WTC11 (cell line): ENCODE results near the gene BMF. TPM values are rescaled to one million over a fixed set of nuclear protein-coding genes. Genes with fewer than 3 reads are reported as not detected.
"Not testable (repeated sequence)": the region's sequence is repeated elsewhere in the genome, so short reads cannot be mapped to it uniquely, and the experiment has no call there.

ENCODE experiments used
- ATAC-seq: fragments of 200-7000 bp; cut with Tn5 transposase; 2 replicates; pipeline ENCODE4 v1.10.0; 2021; ENCODE audit warnings: mild to moderate bottlenecking, moderate library complexity
- CTCF ChIA-PET: fragments of 300-600 bp; sonication (Branson Sonifier 250); formaldehyde crosslinking; loops from one replicate; lab custom pipeline; 2021; ENCODE audit warnings: antibody characterized with exemption; lab: Charles Lee
- POLR2A ChIA-PET: fragments of 350-600 bp; sonication (Branson Sonifier 250); formaldehyde crosslinking; loops from one replicate; lab custom pipeline; 2021; ENCODE audit warnings: antibody characterized with exemption; lab: Charles Lee
- DNase-seq: peaks from one replicate; pipeline ENCODE4 v3.0.0; 2021; ENCODE audit warnings: low spot score
- H3K27ac Mint-ChIP-seq: 2 replicates; pipeline ENCODE4 v1.8.0; 2021; ENCODE audit warnings: mixed read lengths
- H3K27me3 Mint-ChIP-seq: 2 replicates; pipeline ENCODE4 v1.8.0; 2021; ENCODE audit warnings: low read depth, mild to moderate bottlenecking, moderate library complexity, mixed read lengths
- H3K36me3 Mint-ChIP-seq: 2 replicates; pipeline ENCODE4 v1.8.0; 2021; ENCODE audit warnings: mixed read lengths
- H3K4me1 Mint-ChIP-seq: 2 replicates; pipeline ENCODE4 v1.8.0; 2022; ENCODE audit warnings: mixed read lengths
- H3K4me3 Mint-ChIP-seq: 2 replicates; pipeline ENCODE4 v1.8.0; 2021; ENCODE audit warnings: mild to moderate bottlenecking, moderate library complexity, mixed read lengths
- H3K9me3 Mint-ChIP-seq: 2 replicates; pipeline ENCODE4 v1.8.0; 2021; ENCODE audit warnings: mixed read lengths
- ATF1 ChIP-seq: sonication (generic); formaldehyde crosslinking; IDR thresholded peaks from 2 replicates; pipeline ENCODE4 v1.8.1; 2023; ENCODE audit warnings: mild to moderate bottlenecking, moderate library complexity, missing genetic modification reagents
- ELF4 ChIP-seq: sonication (generic); formaldehyde crosslinking; IDR thresholded peaks from 2 replicates; pipeline ENCODE4 v1.8.1; 2022; ENCODE audit warnings: low read depth, mild to moderate bottlenecking, moderate library complexity, missing genetic modification reagents
- GRHL2 ChIP-seq: fragments of 250-450 bp; sonication (Bioruptor Pico); IDR thresholded peaks from 2 replicates; pipeline ENCODE4 v1.8.0; 2022; ENCODE audit warnings: mild to moderate bottlenecking, moderate library complexity; ENCODE audit not compliant: insufficient replicate concordance, severe bottlenecking
- HMGA2 ChIP-seq: fragments of 250-450 bp; sonication (Bioruptor Pico); IDR thresholded peaks from 2 replicates; pipeline ENCODE4 v1.4.0; 2021; ENCODE audit warnings: mild to moderate bottlenecking, moderate library complexity
- NFE2L1 ChIP-seq: sonication (generic); formaldehyde crosslinking; IDR thresholded peaks from 2 replicates; pipeline ENCODE4 v1.8.1; 2023; ENCODE audit warnings: missing genetic modification reagents
- NFYB ChIP-seq: sonication (generic); formaldehyde crosslinking; conservative IDR thresholded peaks from 2 replicates; pipeline ENCODE4 v1.8.0; 2022; ENCODE audit warnings: low read depth, missing genetic modification reagents
- RELA ChIP-seq: sonication (generic); formaldehyde crosslinking; IDR thresholded peaks from 2 replicates; pipeline ENCODE4 v1.8.1; 2022; ENCODE audit warnings: missing genetic modification reagents, mild to moderate bottlenecking, borderline replicate concordance
- RORB ChIP-seq: fragments of 250-450 bp; sonication (Bioruptor Pico); IDR thresholded peaks from 2 replicates; pipeline ENCODE4 v1.9.0; 2021; ENCODE audit warnings: mild to moderate bottlenecking
- SMAD3 ChIP-seq: sonication (generic); formaldehyde crosslinking; IDR thresholded peaks from 2 replicates; pipeline ENCODE4 v1.8.0; 2022; ENCODE audit warnings: missing genetic modification reagents, mild to moderate bottlenecking, borderline replicate concordance
- TEAD1 ChIP-seq: sonication (generic); formaldehyde crosslinking; IDR thresholded peaks from 2 replicates; pipeline ENCODE4 v1.8.0; 2022; ENCODE audit warnings: mild to moderate bottlenecking, missing genetic modification reagents
- ZNF396 ChIP-seq: fragments of 250-450 bp; sonication (Bioruptor Pico); IDR thresholded peaks from 2 replicates; pipeline ENCODE4 v1.8.0; 2021; ENCODE audit warnings: mild to moderate bottlenecking, moderate library complexity, borderline replicate concordance
- ZNF416 ChIP-seq: fragments of 250-450 bp; sonication (Bioruptor Pico); IDR thresholded peaks from 2 replicates; pipeline ENCODE4 v1.9.0; 2021; ENCODE audit warnings: mild to moderate bottlenecking, inconsistent platforms
- ZNF671 ChIP-seq: fragments of 250-450 bp; sonication (Bioruptor Pico); IDR thresholded peaks from 2 replicates; pipeline ENCODE4 v1.8.0; 2021; ENCODE audit warnings: mild to moderate bottlenecking
- total RNA-seq: library from RNA; stranded (reverse); gene quantifications from 3 replicates; pipeline ENCODE4 v1.2.3, GENCODE V29; 2021
- TF ChIP-seq, protein P1 (sequence below): sonication (generic); formaldehyde crosslinking; IDR thresholded peaks from 2 replicates; pipeline ENCODE4 v1.8.1; 2022; ENCODE audit warnings: mild to moderate bottlenecking, moderate library complexity, missing genetic modification reagents
- TF ChIP-seq, protein P2 (sequence below): sonication (generic); formaldehyde crosslinking; IDR thresholded peaks from 2 replicates; pipeline ENCODE4 v1.8.0; 2022; ENCODE audit warnings: missing genetic modification reagents
- TF ChIP-seq, protein P3 (sequence below): sonication (generic); formaldehyde crosslinking; IDR thresholded peaks from 2 replicates; pipeline ENCODE4 v1.8.0; 2023; ENCODE audit warnings: missing genetic modification reagents, mild to moderate bottlenecking, borderline replicate concordance

BMF gene
- total RNA-seq, 1 experiment from 2014 or later: 36.9 TPM

DNA sequence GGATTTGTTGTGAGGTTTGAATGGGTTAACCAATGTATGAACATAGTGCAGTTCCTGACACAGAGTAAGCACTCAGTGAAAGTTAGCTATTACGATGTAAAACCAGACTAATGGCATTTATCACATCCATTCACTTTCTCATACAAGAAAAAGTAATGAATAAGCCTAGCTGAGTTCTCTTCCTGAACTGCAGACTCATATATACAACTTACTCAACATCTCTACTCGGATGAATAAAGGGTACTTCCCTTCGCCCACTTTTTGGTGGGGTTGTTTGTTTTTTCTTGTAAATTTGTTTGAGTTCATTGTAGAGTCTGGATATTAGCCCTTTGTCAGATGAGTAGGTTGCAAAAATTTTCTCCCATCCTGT, 29.5 kb upstream of the BMF start:
- not testable (repeated sequence) for H3K4me3 Mint-ChIP-seq, DNase-seq, ATAC-seq, H3K27me3 Mint-ChIP-seq, H3K36me3 Mint-ChIP-seq, H3K27ac Mint-ChIP-seq, H3K9me3 Mint-ChIP-seq
- ChIA-PET POLR2A (interaction anchor here (0.6 to 1.1 kb wide), 3 partner anchors 23 to 414 kb away, joined by 3 to 4 read pairs (median 3); partner anchors contain the start of gene BUB1B), CTCF (interaction anchor here (0.7 to 1.7 kb wide), 11 partner anchors 18 to 137 kb away, joined by 3 to 7 read pairs (median 4); partner anchors contain the start of gene BMF)
- peaks cover 21% of the 10 kb centered on the region for H3K4me1 Mint-ChIP-seq

DNA sequence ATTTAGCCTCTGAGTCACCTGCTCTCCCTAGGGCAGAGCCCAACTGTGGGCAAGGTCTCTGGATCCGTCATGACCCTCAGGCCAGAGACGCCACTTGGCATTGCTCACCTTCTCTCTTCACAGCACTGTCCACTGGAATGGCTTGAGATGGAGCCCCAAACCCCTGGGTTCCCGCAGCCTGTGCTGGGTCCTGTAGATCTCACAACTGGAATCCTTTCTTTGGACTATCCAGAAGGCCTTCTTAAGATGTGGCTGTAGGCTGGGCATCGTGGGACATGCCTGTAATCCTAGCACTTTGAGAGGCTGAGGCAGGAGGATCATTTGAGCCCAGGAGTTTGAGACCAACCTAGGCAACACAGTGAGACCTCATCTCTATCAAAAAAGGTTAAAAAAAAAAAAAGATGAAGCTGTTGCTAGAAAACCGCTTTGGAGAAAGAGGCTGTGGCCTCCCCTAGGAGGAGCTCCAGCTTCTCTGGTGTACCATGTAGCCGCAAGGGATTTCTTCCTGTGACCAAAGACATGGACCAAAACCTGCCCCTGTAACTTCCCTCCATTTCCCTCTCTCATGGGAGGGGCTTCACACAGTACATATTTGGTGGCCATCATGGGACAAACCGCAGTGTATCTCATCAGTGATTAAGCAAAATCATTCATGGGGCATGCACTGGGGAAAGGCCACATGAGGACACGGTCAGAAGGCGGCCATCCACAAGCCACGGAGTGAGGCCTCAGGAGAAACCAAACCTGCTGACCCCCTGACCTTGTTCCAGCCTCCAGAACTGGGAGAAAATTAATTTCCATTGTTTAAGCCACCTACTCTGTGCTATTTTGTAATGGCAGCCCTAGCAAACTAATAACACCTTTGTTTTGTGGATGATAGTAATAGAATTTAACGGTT, 28.9 kb upstream of the BMF start:
- TF ChIP-seq SMAD3 (CRISPR knock-in tag) (no peak), RORB (no peak), ZNF396 (CRISPR knock-in tag) (no peak), GRHL2 (CRISPR knock-in tag) (no peak), RELA (CRISPR knock-in tag) (no peak), ZNF671 (no peak), ZNF416 (CRISPR knock-in tag) (no peak), HMGA2 (CRISPR knock-in tag) (no peak), NFYB (no peak), ELF4 (CRISPR knock-in tag) (no peak), NFE2L1 (CRISPR knock-in tag) (no peak), ATF1 (no peak), TEAD1 (CRISPR knock-in tag) (no peak)
- TF ChIP-seq, protein P1, sequence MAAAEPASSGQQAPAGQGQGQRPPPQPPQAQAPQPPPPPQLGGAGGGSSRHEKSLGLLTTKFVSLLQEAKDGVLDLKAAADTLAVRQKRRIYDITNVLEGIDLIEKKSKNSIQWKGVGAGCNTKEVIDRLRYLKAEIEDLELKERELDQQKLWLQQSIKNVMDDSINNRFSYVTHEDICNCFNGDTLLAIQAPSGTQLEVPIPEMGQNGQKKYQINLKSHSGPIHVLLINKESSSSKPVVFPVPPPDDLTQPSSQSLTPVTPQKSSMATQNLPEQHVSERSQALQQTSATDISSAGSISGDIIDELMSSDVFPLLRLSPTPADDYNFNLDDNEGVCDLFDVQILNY: no peak
- TF ChIP-seq, protein P2, sequence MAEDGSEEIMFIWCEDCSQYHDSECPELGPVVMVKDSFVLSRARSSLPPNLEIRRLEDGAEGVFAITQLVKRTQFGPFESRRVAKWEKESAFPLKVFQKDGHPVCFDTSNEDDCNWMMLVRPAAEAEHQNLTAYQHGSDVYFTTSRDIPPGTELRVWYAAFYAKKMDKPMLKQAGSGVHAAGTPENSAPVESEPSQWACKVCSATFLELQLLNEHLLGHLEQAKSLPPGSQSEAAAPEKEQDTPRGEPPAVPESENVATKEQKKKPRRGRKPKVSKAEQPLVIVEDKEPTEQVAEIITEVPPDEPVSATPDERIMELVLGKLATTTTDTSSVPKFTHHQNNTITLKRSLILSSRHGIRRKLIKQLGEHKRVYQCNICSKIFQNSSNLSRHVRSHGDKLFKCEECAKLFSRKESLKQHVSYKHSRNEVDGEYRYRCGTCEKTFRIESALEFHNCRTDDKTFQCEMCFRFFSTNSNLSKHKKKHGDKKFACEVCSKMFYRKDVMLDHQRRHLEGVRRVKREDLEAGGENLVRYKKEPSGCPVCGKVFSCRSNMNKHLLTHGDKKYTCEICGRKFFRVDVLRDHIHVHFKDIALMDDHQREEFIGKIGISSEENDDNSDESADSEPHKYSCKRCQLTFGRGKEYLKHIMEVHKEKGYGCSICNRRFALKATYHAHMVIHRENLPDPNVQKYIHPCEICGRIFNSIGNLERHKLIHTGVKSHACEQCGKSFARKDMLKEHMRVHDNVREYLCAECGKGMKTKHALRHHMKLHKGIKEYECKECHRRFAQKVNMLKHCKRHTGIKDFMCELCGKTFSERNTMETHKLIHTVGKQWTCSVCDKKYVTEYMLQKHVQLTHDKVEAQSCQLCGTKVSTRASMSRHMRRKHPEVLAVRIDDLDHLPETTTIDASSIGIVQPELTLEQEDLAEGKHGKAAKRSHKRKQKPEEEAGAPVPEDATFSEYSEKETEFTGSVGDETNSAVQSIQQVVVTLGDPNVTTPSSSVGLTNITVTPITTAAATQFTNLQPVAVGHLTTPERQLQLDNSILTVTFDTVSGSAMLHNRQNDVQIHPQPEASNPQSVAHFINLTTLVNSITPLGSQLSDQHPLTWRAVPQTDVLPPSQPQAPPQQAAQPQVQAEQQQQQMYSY (CRISPR knock-in tag): no peak
- TF ChIP-seq, protein P3, sequence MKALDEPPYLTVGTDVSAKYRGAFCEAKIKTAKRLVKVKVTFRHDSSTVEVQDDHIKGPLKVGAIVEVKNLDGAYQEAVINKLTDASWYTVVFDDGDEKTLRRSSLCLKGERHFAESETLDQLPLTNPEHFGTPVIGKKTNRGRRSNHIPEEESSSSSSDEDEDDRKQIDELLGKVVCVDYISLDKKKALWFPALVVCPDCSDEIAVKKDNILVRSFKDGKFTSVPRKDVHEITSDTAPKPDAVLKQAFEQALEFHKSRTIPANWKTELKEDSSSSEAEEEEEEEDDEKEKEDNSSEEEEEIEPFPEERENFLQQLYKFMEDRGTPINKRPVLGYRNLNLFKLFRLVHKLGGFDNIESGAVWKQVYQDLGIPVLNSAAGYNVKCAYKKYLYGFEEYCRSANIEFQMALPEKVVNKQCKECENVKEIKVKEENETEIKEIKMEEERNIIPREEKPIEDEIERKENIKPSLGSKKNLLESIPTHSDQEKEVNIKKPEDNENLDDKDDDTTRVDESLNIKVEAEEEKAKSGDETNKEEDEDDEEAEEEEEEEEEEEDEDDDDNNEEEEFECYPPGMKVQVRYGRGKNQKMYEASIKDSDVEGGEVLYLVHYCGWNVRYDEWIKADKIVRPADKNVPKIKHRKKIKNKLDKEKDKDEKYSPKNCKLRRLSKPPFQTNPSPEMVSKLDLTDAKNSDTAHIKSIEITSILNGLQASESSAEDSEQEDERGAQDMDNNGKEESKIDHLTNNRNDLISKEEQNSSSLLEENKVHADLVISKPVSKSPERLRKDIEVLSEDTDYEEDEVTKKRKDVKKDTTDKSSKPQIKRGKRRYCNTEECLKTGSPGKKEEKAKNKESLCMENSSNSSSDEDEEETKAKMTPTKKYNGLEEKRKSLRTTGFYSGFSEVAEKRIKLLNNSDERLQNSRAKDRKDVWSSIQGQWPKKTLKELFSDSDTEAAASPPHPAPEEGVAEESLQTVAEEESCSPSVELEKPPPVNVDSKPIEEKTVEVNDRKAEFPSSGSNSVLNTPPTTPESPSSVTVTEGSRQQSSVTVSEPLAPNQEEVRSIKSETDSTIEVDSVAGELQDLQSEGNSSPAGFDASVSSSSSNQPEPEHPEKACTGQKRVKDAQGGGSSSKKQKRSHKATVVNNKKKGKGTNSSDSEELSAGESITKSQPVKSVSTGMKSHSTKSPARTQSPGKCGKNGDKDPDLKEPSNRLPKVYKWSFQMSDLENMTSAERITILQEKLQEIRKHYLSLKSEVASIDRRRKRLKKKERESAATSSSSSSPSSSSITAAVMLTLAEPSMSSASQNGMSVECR (CRISPR knock-in tag): no peak
- Mint-ChIP-seq H3K4me3 (no peak overlapping the region), H3K27ac (no peak overlapping the region), H3K4me1 (peaks cover 21% of the 10 kb centered on the region), H3K9me3 (no peaks in the 10 kb centered on the region), H3K36me3 (no peaks in the 10 kb centered on the region), H3K27me3 (no peaks in the 10 kb centered on the region)
- ChIA-PET POLR2A (interaction anchor here (0.6 to 1.1 kb wide), 3 partner anchors 24 to 415 kb away, joined by 3 to 4 read pairs (median 3); partner anchors contain the start of gene BUB1B), CTCF (interaction anchor here (0.6 to 1.7 kb wide), 12 partner anchors 18 to 137 kb away, joined by 3 to 7 read pairs (median 4); partner anchors contain the start of gene BMF)
- peak; percentile 30 for DNase-seq
- ATAC-seq: peak; percentile 81
